ENCODE results near the gene TFB1M. TPM values are rescaled to one million over a fixed set of nuclear protein-coding genes. Genes with fewer than 3 reads are reported as not detected.
"Not testable (repeated sequence)": the region's sequence is repeated elsewhere in the genome, so short reads cannot be mapped to it uniquely, and the experiment has no call there.

Gene TFB1M
- total RNA-seq, 1 donor from 2014 or later: 41.4 TPM

DNA sequence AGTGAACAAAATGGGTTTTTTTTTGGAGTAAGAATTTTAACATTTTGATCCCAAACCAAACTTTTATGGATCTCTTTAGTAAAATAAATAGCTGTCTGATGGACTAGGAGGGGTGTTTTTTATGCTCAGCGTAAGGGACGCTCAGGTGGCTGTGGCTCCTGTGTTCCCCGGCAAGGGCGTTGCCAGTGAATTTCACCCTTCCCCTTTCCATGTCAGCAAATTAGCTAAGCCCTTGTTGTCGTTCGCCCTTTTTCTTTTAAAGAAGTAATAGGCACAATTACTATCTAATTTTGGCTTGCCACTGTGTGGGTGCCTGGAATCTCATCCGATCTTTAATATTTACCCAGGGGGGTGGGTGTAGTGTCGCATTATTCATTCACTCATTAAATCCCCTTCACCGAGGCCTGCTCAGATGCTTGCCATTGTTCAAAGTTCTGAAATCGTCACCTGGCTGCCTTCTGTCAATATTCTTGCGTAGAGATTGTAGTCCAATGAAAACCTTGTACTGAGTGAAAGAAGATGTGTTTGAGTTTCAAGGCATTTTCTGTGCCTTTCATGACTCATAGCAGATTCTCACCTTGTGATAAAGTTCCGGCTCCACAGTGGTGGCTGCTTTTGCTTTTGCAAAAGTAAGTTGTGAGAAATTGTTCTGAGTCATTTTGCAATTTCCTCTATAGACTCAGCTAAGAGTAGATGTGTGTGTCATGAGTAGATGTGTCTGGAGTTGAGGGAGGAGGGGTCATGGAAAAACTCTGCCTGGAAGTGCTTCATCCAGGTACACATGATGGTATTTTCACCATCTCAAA lies 90.4 kb downstream of the TFB1M start:
- H3K9me3 Mint-ChIP-seq: peaks cover 3% of the 10 kb centered on the region
- H3K4me3 Mint-ChIP-seq: peak overlapping the region; percentile 56
- H3K27me3 Mint-ChIP-seq: no peaks in the 10 kb centered on the region
- DNase-seq: peak; percentile 85
- intact Hi-C loops (cut with micrococcal nuclease): loop anchor here (1.0 kb wide), 3 partner anchors 38 to 97 kb away; no protein-coding TSS in a partner anchor
- peaks cover 34% of the 10 kb centered on the region for H3K36me3 Mint-ChIP-seq (ENCODE audit: low read depth)
- H3K4me1 Mint-ChIP-seq: peaks cover 25% of the 10 kb centered on the region
- H3K27ac Mint-ChIP-seq: peak overlapping the region; percentile 77

DNA sequence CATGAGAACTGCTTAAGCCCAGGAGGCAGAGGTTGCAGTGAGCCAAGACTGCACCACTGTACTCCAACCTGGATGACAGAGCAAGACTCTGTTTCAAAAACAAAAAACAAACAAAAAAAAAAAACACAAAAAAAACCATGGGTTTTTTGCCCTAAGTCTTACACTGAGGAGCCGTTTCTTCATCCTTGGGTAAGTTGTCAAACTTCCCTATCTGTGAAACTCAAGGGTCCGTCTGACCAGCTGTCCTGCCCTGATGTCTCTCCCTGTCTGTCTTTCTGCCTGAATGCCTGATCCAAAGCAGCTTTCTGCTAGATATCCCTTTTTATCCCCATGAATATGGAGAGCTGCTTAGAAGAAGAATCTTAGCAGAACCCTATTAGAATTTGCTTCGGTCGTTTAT lies 91.8 kb downstream of the TFB1M start:
- Mint-ChIP-seq H3K27ac (no peak overlapping the region), H3K36me3 (ENCODE audit: low read depth) (peaks cover 30% of the 10 kb centered on the region), H3K27me3 (no peaks in the 10 kb centered on the region), H3K4me3 (no peak overlapping the region), H3K4me1 (peaks cover 25% of the 10 kb centered on the region), H3K9me3 (peaks cover 3% of the 10 kb centered on the region)
- DNase-seq: no peak
- intact Hi-C loops (cut with micrococcal nuclease): no loop called here

DNA sequence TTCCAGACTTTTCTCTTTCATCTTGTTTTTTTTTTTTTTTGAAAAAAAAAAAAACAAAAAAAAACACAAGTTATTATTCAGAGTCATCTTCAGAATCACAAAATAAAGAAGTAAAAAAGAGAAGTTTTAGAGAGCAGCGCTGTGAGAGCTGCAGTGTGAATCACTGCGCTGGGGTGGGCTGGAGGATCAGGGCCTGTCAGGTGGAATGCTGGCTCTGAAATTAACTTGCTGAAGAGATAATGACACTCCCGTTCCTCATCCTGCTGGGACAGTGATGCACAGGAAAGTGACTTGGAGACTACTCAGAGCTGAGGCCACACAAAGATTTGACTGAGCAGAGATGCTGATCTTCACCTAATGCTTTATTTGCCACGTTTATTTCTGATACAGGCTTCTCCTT lies 93.2 kb downstream of the TFB1M start:
- Mint-ChIP-seq H3K4me3 (no peak overlapping the region), H3K27me3 (peaks cover 5% of the 10 kb centered on the region), H3K36me3 (ENCODE audit: low read depth) (peaks cover 26% of the 10 kb centered on the region), H3K4me1 (peaks cover 25% of the 10 kb centered on the region), H3K27ac (no peak overlapping the region), H3K9me3 (no peaks in the 10 kb centered on the region)
- DNase-seq: no peak
- intact Hi-C loops (cut with micrococcal nuclease): no loop called here

DNA sequence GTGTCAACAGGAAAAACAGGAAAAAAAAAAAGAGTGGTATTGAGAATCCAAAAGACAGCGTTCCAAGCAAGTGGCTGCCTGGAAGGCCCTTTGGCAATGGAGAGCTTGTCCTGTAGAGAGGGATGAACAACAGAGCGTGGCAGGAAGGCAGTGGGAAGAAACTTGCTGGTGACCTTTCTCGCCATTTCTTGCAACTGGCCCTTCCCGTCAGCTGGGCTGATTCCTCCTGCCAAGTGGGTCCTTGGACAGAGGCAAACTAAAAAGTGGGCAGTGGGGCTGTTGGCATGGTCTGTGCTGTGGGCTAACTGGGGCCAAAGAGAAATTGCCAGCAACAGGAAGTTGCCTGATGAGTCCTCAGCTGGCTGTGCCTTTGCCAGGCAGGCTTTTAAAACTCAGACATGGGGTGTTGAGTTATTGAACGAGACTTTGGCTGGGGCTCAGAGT lies 94.4 kb downstream of the TFB1M start:
- no peak for DNase-seq
- intact Hi-C loops (cut with micrococcal nuclease): no loop called here
- H3K27ac Mint-ChIP-seq: peak overlapping the region; percentile 29
- H3K36me3 Mint-ChIP-seq (ENCODE audit: low read depth): peaks cover 29% of the 10 kb centered on the region
- peaks cover 5% of the 10 kb centered on the region for H3K27me3 Mint-ChIP-seq
- H3K4me1 Mint-ChIP-seq: peaks cover 27% of the 10 kb centered on the region
- no peak overlapping the region for H3K4me3 Mint-ChIP-seq
- H3K9me3 Mint-ChIP-seq: no peaks in the 10 kb centered on the region

DNA sequence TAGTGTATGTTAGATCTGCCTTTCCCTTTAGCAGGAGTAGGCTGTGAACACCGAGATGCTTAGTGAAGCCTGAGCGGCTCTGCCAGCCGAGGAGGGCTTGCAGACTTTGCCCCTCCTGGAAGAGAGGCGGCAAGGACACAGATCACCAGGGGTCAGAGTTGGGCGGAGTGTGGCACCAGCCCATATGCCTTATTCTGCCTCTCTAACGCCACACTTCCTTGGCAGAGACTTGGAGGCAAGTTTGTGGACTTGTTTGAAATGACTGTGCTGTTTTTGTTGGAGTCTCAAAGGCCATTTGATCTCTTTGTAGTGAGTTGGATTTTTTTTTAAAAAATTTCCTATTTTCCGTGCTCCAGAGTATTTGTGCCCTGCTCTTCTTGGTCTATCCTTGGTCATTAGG lies 95.0 kb downstream of the TFB1M start:
- intact Hi-C loops (cut with micrococcal nuclease): no loop called here
- Mint-ChIP-seq H3K4me1 (peaks cover 21% of the 10 kb centered on the region), H3K4me3 (no peak overlapping the region), H3K27ac (no peak overlapping the region), H3K36me3 (ENCODE audit: low read depth) (peaks cover 29% of the 10 kb centered on the region), H3K9me3 (no peaks in the 10 kb centered on the region), H3K27me3 (peaks cover 5% of the 10 kb centered on the region)
- no peak for DNase-seq

DNA sequence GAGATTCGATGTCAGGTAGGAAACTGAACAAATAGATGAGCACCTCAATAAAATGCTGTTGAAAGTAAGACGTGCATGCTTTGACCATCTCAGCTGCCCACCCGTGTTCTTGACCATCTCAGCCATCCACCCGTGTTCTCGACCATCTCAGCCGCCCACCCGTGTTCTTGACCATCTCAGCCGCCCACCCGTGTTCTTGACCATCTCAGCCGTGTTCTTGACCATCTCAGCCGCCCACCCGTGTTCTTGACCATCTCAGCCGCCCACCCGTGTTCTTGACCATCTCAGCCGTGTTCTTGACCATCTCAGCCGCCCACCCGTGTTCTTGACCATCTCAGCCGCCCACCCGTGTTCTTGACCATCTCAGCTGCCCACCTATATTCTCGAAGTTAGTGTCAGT lies 95.6 kb downstream of the TFB1M start:
- DNase-seq; H3K9me3 Mint-ChIP-seq; H3K4me3 Mint-ChIP-seq; intact Hi-C loops (cut with micrococcal nuclease); H3K27ac Mint-ChIP-seq; H3K27me3 Mint-ChIP-seq: not testable (repeated sequence)
- peaks cover 15% of the 10 kb centered on the region for H3K4me1 Mint-ChIP-seq
- peaks cover 25% of the 10 kb centered on the region for H3K36me3 Mint-ChIP-seq (ENCODE audit: low read depth)

DNA sequence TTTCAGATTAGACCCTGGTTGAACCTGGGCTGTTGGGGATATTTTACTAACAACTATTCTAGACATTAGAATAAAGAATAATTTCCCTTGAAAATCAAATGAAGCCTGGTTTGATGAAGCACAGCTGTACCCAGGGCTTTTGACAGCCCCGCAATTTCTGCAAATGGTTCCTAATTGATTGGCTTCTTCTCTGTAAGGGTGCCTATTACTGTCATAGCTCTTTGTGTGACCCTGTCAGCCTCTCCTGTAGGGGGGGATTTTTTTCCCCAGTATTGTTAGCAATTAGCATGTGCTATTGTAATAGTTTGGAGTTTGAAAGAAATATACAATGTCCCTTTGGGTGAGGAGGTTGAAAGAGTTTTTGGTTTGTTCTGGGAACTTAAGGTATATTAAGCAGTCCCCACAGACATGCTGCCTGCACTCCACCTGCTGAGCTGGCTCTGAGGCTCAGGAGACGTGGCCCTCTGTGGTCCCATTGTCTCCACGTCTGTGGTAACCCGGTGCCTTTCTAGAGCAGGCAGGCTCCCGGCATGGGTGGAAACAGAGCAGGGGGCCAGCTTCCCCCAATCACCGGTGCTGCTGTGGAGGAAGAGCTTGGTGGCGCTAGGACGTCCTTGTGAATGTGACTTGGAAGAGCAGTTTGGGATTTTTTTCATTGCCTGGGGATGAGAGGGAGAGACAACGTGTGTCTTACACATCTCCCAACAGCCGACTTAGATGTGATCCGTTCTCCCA lies 97.8 kb downstream of the TFB1M start:
- H3K4me1 Mint-ChIP-seq: peaks cover 9% of the 10 kb centered on the region
- peaks cover 5% of the 10 kb centered on the region for H3K27me3 Mint-ChIP-seq
- H3K4me3 Mint-ChIP-seq: no peak overlapping the region
- peak overlapping the region; percentile 22 for H3K27ac Mint-ChIP-seq
- H3K9me3 Mint-ChIP-seq: peaks cover 3% of the 10 kb centered on the region
- DNase-seq: no peak
- H3K36me3 Mint-ChIP-seq (ENCODE audit: low read depth): peaks cover 32% of the 10 kb centered on the region
- intact Hi-C loops (cut with micrococcal nuclease): no loop called here

DNA sequence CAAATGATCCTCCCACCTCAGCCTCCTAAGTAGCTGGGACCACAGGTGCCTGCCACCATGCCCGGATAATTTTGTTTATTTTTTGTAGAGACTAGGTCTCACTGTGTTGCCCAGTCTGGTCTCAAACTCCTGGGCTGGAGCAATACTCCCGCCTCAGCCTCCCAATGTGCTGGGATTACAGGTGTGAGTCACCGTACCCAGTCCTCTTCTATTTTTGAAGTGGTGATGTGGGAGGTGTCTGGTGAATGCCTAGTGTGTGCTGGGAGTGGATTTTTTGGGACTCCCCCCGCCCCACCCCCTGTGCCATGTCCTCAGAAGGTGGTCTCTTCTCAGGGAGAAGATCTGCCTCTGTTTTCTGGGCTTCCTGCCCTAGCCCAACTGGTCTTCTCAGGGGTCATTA lies 98.4 kb downstream of the TFB1M start:
- intact Hi-C loops (cut with micrococcal nuclease): no loop called here
- Mint-ChIP-seq H3K36me3 (ENCODE audit: low read depth) (peaks cover 32% of the 10 kb centered on the region), H3K4me3 (no peak overlapping the region), H3K27me3 (peaks cover 5% of the 10 kb centered on the region), H3K27ac (no peak overlapping the region), H3K4me1 (peaks cover 9% of the 10 kb centered on the region), H3K9me3 (peaks cover 3% of the 10 kb centered on the region)
- DNase-seq: no peak

DNA sequence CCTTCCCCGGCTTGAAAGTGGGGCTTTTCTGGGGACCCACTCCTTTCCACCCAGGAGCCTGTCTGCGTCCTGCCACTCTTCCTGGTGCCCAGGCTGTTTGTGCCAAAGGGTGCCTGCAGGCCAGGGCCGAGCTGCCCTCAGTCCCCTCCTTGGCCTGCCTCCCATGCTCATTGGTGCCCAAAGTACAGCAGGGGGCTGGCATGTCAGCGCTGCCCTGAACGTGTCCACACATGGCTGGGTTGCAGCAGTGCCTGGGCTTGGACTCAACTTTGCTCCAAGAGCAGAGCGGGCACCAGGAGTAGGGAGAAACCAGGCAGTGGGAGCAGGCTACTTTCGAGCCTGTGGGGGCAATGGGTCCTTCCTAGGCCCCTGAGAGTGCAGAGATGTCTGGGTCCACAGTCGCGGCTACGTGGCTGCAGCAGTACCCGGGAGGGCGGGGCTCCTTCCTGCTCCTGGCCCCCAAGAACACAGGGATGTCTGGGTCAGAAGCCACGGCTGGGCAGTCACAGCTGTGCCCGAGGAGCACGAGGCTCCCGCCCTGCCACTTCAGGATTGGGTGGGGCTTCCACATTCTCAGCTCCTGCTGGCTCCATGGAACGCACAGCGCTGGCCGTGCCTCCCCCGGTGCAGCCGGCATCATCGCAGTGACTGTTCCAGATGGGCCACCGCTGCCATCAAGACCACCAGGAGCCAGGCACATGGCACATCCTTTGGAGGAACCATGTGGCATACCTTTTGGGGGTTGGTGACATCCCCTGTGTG lies 100.5 kb downstream of the TFB1M start:
- peaks cover 3% of the 10 kb centered on the region for H3K9me3 Mint-ChIP-seq
- peaks cover 5% of the 10 kb centered on the region for H3K27me3 Mint-ChIP-seq
- intact Hi-C loops (cut with micrococcal nuclease): no loop called here
- H3K36me3 Mint-ChIP-seq (ENCODE audit: low read depth): peaks cover 23% of the 10 kb centered on the region
- no peak overlapping the region for H3K27ac Mint-ChIP-seq
- no peak overlapping the region for H3K4me3 Mint-ChIP-seq
- peaks cover 4% of the 10 kb centered on the region for H3K4me1 Mint-ChIP-seq
- DNase-seq: no peak

DNA sequence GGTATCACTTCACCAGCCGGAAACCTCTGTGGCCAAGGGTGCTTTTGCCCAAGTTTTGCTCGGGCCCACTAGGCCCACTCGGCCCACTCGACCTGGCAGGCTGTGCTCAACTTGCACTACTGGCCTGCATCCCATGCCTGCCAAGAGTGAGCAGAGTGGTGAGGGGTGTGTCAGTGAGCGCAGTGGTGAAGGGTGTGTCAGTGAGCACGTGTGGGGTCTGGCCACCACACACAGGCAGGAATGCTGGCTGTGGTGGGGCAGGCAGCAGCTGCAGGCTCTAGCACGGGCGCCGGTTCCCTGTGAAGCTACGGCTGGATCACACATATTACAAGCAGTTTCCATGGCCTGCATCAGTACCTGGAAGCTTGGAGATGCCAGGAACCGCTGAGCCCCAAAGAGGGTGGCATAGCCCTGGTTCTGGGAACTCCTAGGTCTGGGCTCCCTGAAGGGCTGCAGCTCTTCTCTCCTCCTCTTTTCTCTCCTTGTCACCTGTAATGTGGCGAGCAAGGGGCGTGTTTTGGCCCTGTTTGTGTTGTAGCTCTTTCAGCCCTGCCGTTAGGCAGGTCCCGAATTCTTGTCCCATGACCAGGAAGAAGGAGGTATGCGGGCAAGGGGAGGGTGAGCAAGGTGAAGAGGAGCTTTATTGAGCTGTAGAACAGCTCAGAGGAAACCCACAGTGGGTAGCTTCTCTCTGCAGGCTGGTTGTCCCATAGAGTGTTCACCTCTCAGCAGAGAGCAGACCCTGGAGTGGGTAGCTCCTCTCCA lies 101.5 kb downstream of the TFB1M start:
- DNase-seq: no peak
- Mint-ChIP-seq H3K27me3 (peaks cover 5% of the 10 kb centered on the region), H3K27ac (no peak overlapping the region), H3K4me1 (peaks cover 4% of the 10 kb centered on the region), H3K9me3 (peaks cover 3% of the 10 kb centered on the region), H3K4me3 (no peak overlapping the region), H3K36me3 (ENCODE audit: low read depth) (peaks cover 21% of the 10 kb centered on the region)
- intact Hi-C loops (cut with micrococcal nuclease): no loop called here

DNA sequence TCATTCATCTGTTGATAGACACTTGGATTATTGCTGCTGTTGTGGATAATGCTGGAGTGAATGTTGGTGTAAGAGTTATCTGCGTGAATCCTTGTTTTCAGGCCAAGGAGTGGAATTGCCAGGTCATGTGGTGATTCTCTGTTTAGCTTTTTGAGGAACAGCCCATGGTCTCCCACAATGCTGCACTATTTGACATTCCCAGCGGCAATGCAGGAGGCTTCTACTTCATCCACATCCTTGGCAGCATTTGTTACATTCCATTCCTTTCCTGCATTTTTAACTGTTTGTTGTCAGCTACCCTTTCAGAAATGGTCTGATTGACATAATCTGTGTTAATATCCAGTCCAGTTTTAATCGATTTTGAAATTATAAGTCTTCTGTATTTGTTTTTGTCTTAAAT lies 102.2 kb downstream of the TFB1M start:
- peaks cover 5% of the 10 kb centered on the region for H3K27me3 Mint-ChIP-seq
- H3K9me3 Mint-ChIP-seq: peaks cover 3% of the 10 kb centered on the region
- intact Hi-C loops (cut with micrococcal nuclease): no loop called here

DNA sequence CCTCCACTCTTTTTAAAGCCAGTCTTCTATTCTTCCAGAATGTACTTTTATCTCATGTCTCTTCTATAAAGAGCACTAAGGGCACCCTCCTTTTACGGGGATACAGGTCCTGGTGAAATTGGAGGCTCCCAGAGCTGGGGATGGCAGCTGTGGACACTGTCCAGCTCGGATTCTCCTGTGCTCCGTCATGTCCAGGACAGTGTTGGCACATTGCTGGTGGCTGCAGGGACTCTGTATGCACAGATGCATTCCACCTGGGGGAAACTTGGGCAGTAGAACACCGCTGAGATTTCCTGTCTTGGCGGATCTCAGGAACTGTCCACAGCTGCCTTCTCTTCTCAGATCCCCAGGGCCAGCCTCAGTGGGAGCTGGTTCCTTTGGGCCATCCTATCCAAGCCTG lies 107.1 kb downstream of the TFB1M start:
- intact Hi-C loops (cut with micrococcal nuclease): no loop called here
- Mint-ChIP-seq H3K36me3 (ENCODE audit: low read depth) (peaks cover 21% of the 10 kb centered on the region), H3K27me3 (no peaks in the 10 kb centered on the region), H3K27ac (no peak overlapping the region), H3K9me3 (peaks cover 3% of the 10 kb centered on the region), H3K4me1 (no peaks in the 10 kb centered on the region), H3K4me3 (no peak overlapping the region)
- no peak for DNase-seq

More for the DNA sequence above, 102.2 kb downstream of the TFB1M start:
- H3K27ac Mint-ChIP-seq: no peak overlapping the region
- no peak for DNase-seq
- peaks cover 21% of the 10 kb centered on the region for H3K36me3 Mint-ChIP-seq (ENCODE audit: low read depth)
- H3K4me1 Mint-ChIP-seq: peaks cover 4% of the 10 kb centered on the region
- no peak overlapping the region for H3K4me3 Mint-ChIP-seq
